Small intestine (tissue), 7 donors: Measurements from ENCODE around the gene GATD1. TPM values are rescaled to one million over a fixed set of nuclear protein-coding genes. Genes with fewer than 3 reads are reported as not detected.

Source experiments
- DNase-seq, 2 donors: peaks; one replicate each; pipeline versions ENCODE4 v3.0.0 to v3.0.0-alpha.2; 2013
- FAIRE-seq: peaks from 2 replicates; lab custom pipeline; 2012; peaks lifted over from hg19 to GRCh38; lab: Jason Lieb, UNC
- H3K27ac ChIP-seq, 3 donors: one replicate each; pipeline ENCODE4 v1.5.1; 2013; ENCODE audit warnings: low read length in 2 of 3, mild to moderate bottlenecking in 2 of 3, control low read depth in 1 of 3, inconsistent platforms in 1 of 3, low read depth in 1 of 3, moderate library complexity in 1 of 3
- H3K27me3 ChIP-seq, 3 donors: one replicate each; pipeline ENCODE4 v1.6.1; 2013; ENCODE audit warnings: low read length in 3 of 3, inconsistent platforms in 1 of 3; ENCODE audit not compliant: control insufficient read depth in 3 of 3, insufficient read depth in 3 of 3
- H3K36me3 ChIP-seq, 3 donors: one replicate each; pipeline ENCODE4 v1.6.1; 2013; ENCODE audit warnings: low read length in 3 of 3, inconsistent platforms in 1 of 3, low read depth in 1 of 3, mild to moderate bottlenecking in 1 of 3, moderate library complexity in 1 of 3; ENCODE audit not compliant: control insufficient read depth in 3 of 3, insufficient read depth in 2 of 3
- H3K4me1 ChIP-seq, 3 donors: one replicate each; pipeline ENCODE4 v1.6.1; 2013; ENCODE audit warnings: low read length in 2 of 3, inconsistent platforms in 1 of 3, low read depth in 1 of 3, mild to moderate bottlenecking in 1 of 3, moderate library complexity in 1 of 3; ENCODE audit not compliant: control insufficient read depth in 3 of 3, insufficient read depth in 2 of 3
- H3K4me3 ChIP-seq, 3 donors: one replicate each; pipeline ENCODE4 v1.5.1; 2013; ENCODE audit warnings: low read length in 3 of 3, control low read depth in 1 of 3, inconsistent platforms in 1 of 3, low read depth in 1 of 3, mild to moderate bottlenecking in 1 of 3, moderate library complexity in 1 of 3
- H3K9me3 ChIP-seq, 2 donors: one replicate each; pipeline ENCODE4 v1.6.1; 2013; ENCODE audit warnings: low read depth in 1 of 2, low read length in 1 of 2; ENCODE audit not compliant: control insufficient read depth in 2 of 2, insufficient read depth in 1 of 2
- WGBS, 3 donors: extraction: QIAGEN DNeasy Blood & Tissue Kit; methylation state at CpG; one replicate each; pipeline ENCODE4 v1.1.7; 2013; 5-methylcytosine and 5-hydroxymethylcytosine counted together
- polyA plus RNA-seq, 4 donors: library from polyadenylated mRNA; stranded (reverse) in 3 of 4; unstranded in 1 of 4; fragments of 200-250 nt in 3 of 4; fragments of 120-200 nt in 1 of 4; gene quantifications; one replicate each; pipeline versions ENCODE4 v1.2.1 to v1.2.3, GENCODE V29; 2013
- donor health status: healthy with polysubstance abuse.
- donor health status: control.
- donor health status: control.
- donor health status: Bipolar disorder and iron deficiency.
- donor health status: healthy.

The GATD1 gene
- polyA plus RNA-seq, 4 donors: 12.2 to 55.6 (median 29.8) TPM

- H3K9me3 ChIP-seq: no peaks in the 10 kb centered on the region
- FAIRE-seq: no peak
- 91 to 95% (median 93%) methylated on average over 17 to 20 of the region's 20 CpGs for WGBS, 3 donors
- peaks cover 0 to 49% (median 3%) of the 10 kb centered on the region in 3 donors for H3K36me3 ChIP-seq
- no peak overlapping the region for H3K4me3 ChIP-seq
- no peaks in the 10 kb centered on the region for H3K27me3 ChIP-seq
- peak in 1 of 2 donors; percentile 19 for DNase-seq
- peaks cover 3 to 29% (median 6%) of the 10 kb centered on the region in 3 donors for H3K4me1 ChIP-seq
- H3K27ac ChIP-seq: no peak overlapping the region
These were observed 24.0 kb upstream of the GATD1 start for GRCh38 chr11:801097-801780.

- H3K27ac ChIP-seq: no peak overlapping the region
- H3K4me3 ChIP-seq: no peak overlapping the region
- WGBS, 3 donors: 92 to 96% (median 95%) methylated on average over 24 to 30 of the region's 30 CpGs
- H3K9me3 ChIP-seq: no peaks in the 10 kb centered on the region
- FAIRE-seq (no peak), DNase-seq (no peak)
- peaks cover 0 to 49% (median 3%) of the 10 kb centered on the region in 3 donors for H3K36me3 ChIP-seq
- peaks cover 3 to 34% (median 8%) of the 10 kb centered on the region in 3 donors for H3K4me1 ChIP-seq
- no peaks in the 10 kb centered on the region for H3K27me3 ChIP-seq
These were observed 23.2 kb upstream of the GATD1 start for GRCh38 chr11:800473-800872.

- H3K27me3 ChIP-seq: no peaks in the 10 kb centered on the region
- FAIRE-seq: no peak
- H3K4me3 ChIP-seq: no peak overlapping the region
- no peak overlapping the region for H3K27ac ChIP-seq
- H3K9me3 ChIP-seq: no peaks in the 10 kb centered on the region
- H3K36me3 ChIP-seq: peaks cover 0 to 49% (median 3%) of the 10 kb centered on the region in 3 donors
- peaks cover 3 to 38% (median 10%) of the 10 kb centered on the region in 3 donors for H3K4me1 ChIP-seq
- DNase-seq: no peak
- 93 to 95% (median 93%) methylated on average over 23 to 32 of the region's 32 CpGs for WGBS, 3 donors
These were observed 22.5 kb upstream of the GATD1 start for GRCh38 chr11:799641-800316.

- FAIRE-seq: no peak
- Histone ChIP-seq H3K9me3 (no peaks in the 10 kb centered on the region), H3K27me3 (no peaks in the 10 kb centered on the region), H3K36me3 (peaks cover 0 to 58% (median 3%) of the 10 kb centered on the region in 3 donors), H3K4me3 (peak within 1 kb of the TSS; percentile 42 to 87 (median 60)), H3K4me1 (peaks cover 3 to 26% (median 10%) of the 10 kb centered on the region in 3 donors), H3K27ac (peak within 1 kb of the TSS; percentile 80 to 92 (median 91))
- 2 to 3% (median 2%) methylated on average over 37 to 69 of the region's 69 CpGs for WGBS, 3 donors
- DNase-seq: peak; percentile 78 to 93
These were observed 20.9 kb upstream of the GATD1 start, which contains the start of gene SLC25A22 for GRCh38 chr11:798093-798713. Gene SLC25A22 (minus strand): TSS chr11:798281. CDS start chr11:795006, 3,275 bp downstream.

- no peaks in the 10 kb centered on the region for H3K27me3 ChIP-seq
- peaks cover 3 to 26% (median 10%) of the 10 kb centered on the region in 3 donors for H3K4me1 ChIP-seq
- peaks cover 3 to 58% (median 3%) of the 10 kb centered on the region in 3 donors for H3K36me3 ChIP-seq
- FAIRE-seq: no peak
- 0 to 1% (median 0%) methylated on average over 51 to 57 of the region's 57 CpGs for WGBS, 3 donors
- DNase-seq: peak; percentile 57 to 87
- peak overlapping the region; percentile 80 to 92 (median 91) for H3K27ac ChIP-seq
- peak overlapping the region; percentile 42 to 87 (median 60) for H3K4me3 ChIP-seq
- H3K9me3 ChIP-seq: no peaks in the 10 kb centered on the region
These were observed 20.2 kb upstream of the GATD1 start for GRCh38 chr11:797296-798092.

GRCh38 chr11:796565-797295 lies 19.4 kb upstream of the GATD1 start:
- Histone ChIP-seq H3K9me3 (no peaks in the 10 kb centered on the region), H3K36me3 (peaks cover 3 to 58% (median 5%) of the 10 kb centered on the region in 3 donors), H3K4me3 (peak overlapping the region; percentile 42 to 87 (median 60)), H3K4me1 (peaks cover 3 to 26% (median 10%) of the 10 kb centered on the region in 3 donors), H3K27me3 (no peaks in the 10 kb centered on the region), H3K27ac (peak overlapping the region; percentile 80 to 92 (median 91))
- peak in 1 of 2 donors; percentile 67 for DNase-seq
- WGBS, 3 donors: 6 to 14% (median 11%) methylated on average over 18 of the region's 18 CpGs
- no peak for FAIRE-seq
